ENCODE data around the gene CTSK.
"Not testable (repeated sequence)": the region's sequence is repeated elsewhere in the genome, so short reads cannot be mapped to it uniquely, and the experiment has no call there.

GRCh38 chr1:150767704-150768103 lies 40.4 kb downstream of the CTSK start:
- TF ChIP-seq, protein P1, sequence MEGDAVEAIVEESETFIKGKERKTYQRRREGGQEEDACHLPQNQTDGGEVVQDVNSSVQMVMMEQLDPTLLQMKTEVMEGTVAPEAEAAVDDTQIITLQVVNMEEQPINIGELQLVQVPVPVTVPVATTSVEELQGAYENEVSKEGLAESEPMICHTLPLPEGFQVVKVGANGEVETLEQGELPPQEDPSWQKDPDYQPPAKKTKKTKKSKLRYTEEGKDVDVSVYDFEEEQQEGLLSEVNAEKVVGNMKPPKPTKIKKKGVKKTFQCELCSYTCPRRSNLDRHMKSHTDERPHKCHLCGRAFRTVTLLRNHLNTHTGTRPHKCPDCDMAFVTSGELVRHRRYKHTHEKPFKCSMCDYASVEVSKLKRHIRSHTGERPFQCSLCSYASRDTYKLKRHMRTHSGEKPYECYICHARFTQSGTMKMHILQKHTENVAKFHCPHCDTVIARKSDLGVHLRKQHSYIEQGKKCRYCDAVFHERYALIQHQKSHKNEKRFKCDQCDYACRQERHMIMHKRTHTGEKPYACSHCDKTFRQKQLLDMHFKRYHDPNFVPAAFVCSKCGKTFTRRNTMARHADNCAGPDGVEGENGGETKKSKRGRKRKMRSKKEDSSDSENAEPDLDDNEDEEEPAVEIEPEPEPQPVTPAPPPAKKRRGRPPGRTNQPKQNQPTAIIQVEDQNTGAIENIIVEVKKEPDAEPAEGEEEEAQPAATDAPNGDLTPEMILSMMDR (IDR thresholded peaks at IDR 0.05): not testable (repeated sequence)
- TF ChIP-seq POLR2A, EP300 (IDR thresholded peaks at IDR 0.05): not testable (repeated sequence)

Measured in tibial nerve (tissue), 4 donors.